HepG2 (cell line): Measurements from ENCODE around the gene TIAM1. TPM values are rescaled to one million over a fixed set of nuclear protein-coding genes. Genes with fewer than 3 reads are reported as not detected.

Experiments
- ATAC-seq: fragments of 200-7000 bp; cut with Tn5 transposase; 3 replicates; pipeline ENCODE4 v1.9.1; 2020; ENCODE audit warnings: mild to moderate bottlenecking, moderate library complexity
- BruUV-seq: library from RNA; stranded (reverse); fragments of 400-500 nt; replicated peaks from 2 replicates; lab custom pipeline; 2021; lab: Mats Ljungman, UMichigan
- CTCF ChIA-PET: fragments of 300-600 bp; formaldehyde crosslinking; extraction: SDS; loops from one replicate; lab custom pipeline; 2021; ENCODE audit warnings: low total read pairs, inconsistent platforms, low intra/inter-chr PET ratio; lab: Yijun Ruan, JAX
- POLR2A ChIA-PET: fragments of 350-600 bp; sonication (Branson Sonifier 250); formaldehyde crosslinking; loops from one replicate; lab custom pipeline; 2020; ENCODE audit warnings: antibody characterized with exemption, inconsistent platforms; lab: Yijun Ruan, JAX
- DNase-seq: peaks from one replicate; pipeline ENCODE4 v3.0.0-alpha.2; 2015; ENCODE audit warnings: low spot score
- FAIRE-seq: peaks from 3 replicates; lab custom pipeline; 2011; peaks lifted over from hg19 to GRCh38; lab: Jason Lieb, UNC
- H2AFZ ChIP-seq: one replicate; pipeline ENCODE4 v1.6.1; 2011; ENCODE audit warnings: low read length, inconsistent platforms
- H3K27ac ChIP-seq: fragments of 300-600 bp; 3 replicates; pipeline ENCODE4 v1.8.0; 2011; ENCODE audit warnings: mixed run types, mild to moderate bottlenecking, mixed read lengths, low read length, inconsistent platforms; ENCODE audit not compliant: insufficient read depth; ENCODE audit errors: extremely low read length
- H3K27me3 ChIP-seq, 2 experiments: fragments of 200-600 bp in 1 of 2; 2 replicates in 1 of 2; 3 replicates in 1 of 2; pipeline versions ENCODE4 v1.6.0 to v1.8.0; 2011; ENCODE audit warnings: low read length in 2 of 2, mild to moderate bottlenecking in 2 of 2, moderate library complexity in 2 of 2, inconsistent platforms in 1 of 2; ENCODE audit not compliant: insufficient read depth in 2 of 2, control insufficient read depth in 1 of 2
- H3K36me3 ChIP-seq, 2 experiments: fragments of 200-600 bp in 1 of 2; replicated peaks in 1 of 2; 2 replicates in 1 of 2; 3 replicates in 1 of 2; pipeline versions ENCODE4 v1.5.1 to v1.8.0; 2011; ENCODE audit warnings: low read length in 2 of 2, inconsistent platforms in 1 of 2; ENCODE audit not compliant: insufficient read depth in 2 of 2, control insufficient read depth in 1 of 2
- H3K4me1 ChIP-seq: 2 replicates; pipeline ENCODE4 v1.5.1; 2012; ENCODE audit warnings: low read length, inconsistent platforms; ENCODE audit not compliant: insufficient read depth
- H3K4me2 ChIP-seq: 2 replicates; pipeline ENCODE4 v1.6.0; 2011; ENCODE audit warnings: low read depth, low read length, inconsistent platforms
- H3K4me3 ChIP-seq, 3 experiments: fragments of 200-600 bp in 1 of 3; sonication (generic), shearing (Covaris generic) in 1 of 3; replicated peaks in 1 of 3; 2 replicates each; pipeline ENCODE4 v1.5.1; 2011 to 2016; ENCODE audit warnings: low read length in 3 of 3, inconsistent platforms in 2 of 3, low read depth in 2 of 3, mild to moderate bottlenecking in 2 of 3, control low read depth in 1 of 3, mixed read lengths in 1 of 3; ENCODE audit not compliant: insufficient read depth in 1 of 3
- H3K79me2 ChIP-seq: one replicate; pipeline ENCODE4 v1.6.1; 2011; ENCODE audit warnings: low read length, inconsistent platforms; ENCODE audit not compliant: insufficient read depth
- H3K9ac ChIP-seq: 2 replicates; pipeline ENCODE4 v1.6.0; 2011; ENCODE audit warnings: mild to moderate bottlenecking, low read depth, low read length, inconsistent platforms; ENCODE audit not compliant: insufficient read depth
- H3K9me3 ChIP-seq: 2 replicates; pipeline ENCODE4 v1.5.1; 2012; ENCODE audit warnings: mild to moderate bottlenecking, low read length
- H4K20me1 ChIP-seq: 2 replicates; pipeline ENCODE4 v1.6.0; 2011; ENCODE audit warnings: inconsistent platforms, mild to moderate bottlenecking, low read length, moderate library complexity; ENCODE audit not compliant: insufficient read depth
- EEA1 ChIP-seq: sonication (generic); formaldehyde crosslinking; IDR thresholded peaks from 2 replicates; pipeline ENCODE4 v1.5.1; 2020; ENCODE audit warnings: mild to moderate bottlenecking, missing genetic modification reagents, borderline replicate concordance
- EHMT2 ChIP-seq: fragments of 200-600 bp; sonication (generic); IDR thresholded peaks from 2 replicates; pipeline ENCODE4 v1.7.0; 2017; ENCODE audit warnings: antibody characterized with exemption, low read depth, low read length, borderline replicate concordance
- FOXA1 ChIP-seq, 2 experiments: fragments of 450-650 bp in 1 of 2; sonication (generic) in 1 of 2; formaldehyde crosslinking in 1 of 2; IDR thresholded peaks; 2 replicates each; pipeline versions ENCODE4 v1.4.0 to v1.6.1; 2016 to 2020; ENCODE audit warnings: missing genetic modification reagents in 1 of 2
- GATA4 ChIP-seq: sonication (generic); IDR thresholded peaks from 2 replicates; pipeline ENCODE4 v1.6.1; 2016; ENCODE audit warnings: antibody characterized with exemption, low read depth, borderline replicate concordance
- MAFF ChIP-seq: IDR thresholded peaks from 2 replicates; pipeline ENCODE4 v1.6.1; 2011; ENCODE audit warnings: low read depth, low read length, improper control_type of control experiment
- MXD3 ChIP-seq: IDR thresholded peaks from 2 replicates; pipeline ENCODE4 v1.6.1; 2016; ENCODE audit warnings: mild to moderate bottlenecking, missing biosample characterization, missing genetic modification reagents
- RNF219 ChIP-seq: sonication (generic); formaldehyde crosslinking; IDR thresholded peaks from 2 replicates; pipeline ENCODE4 v1.5.0; 2020; ENCODE audit warnings: mild to moderate bottlenecking, missing genetic modification reagents
- SALL2 ChIP-seq: sonication (generic); formaldehyde crosslinking; IDR thresholded peaks from 2 replicates; pipeline ENCODE4 v1.8.1; 2023; ENCODE audit warnings: mild to moderate bottlenecking, missing genetic modification reagents, inconsistent platforms
- TERF1 ChIP-seq: sonication (generic); formaldehyde crosslinking; IDR thresholded peaks from 2 replicates; pipeline ENCODE4 v1.8.0; 2022; ENCODE audit warnings: mild to moderate bottlenecking, missing genetic modification reagents, moderate library complexity
- U2AF1 ChIP-seq: fragments of 200-400 bp; formaldehyde crosslinking; optimal IDR thresholded peaks from 2 replicates; pipeline ENCODE3; 2017; ENCODE audit warnings: mild to moderate bottlenecking, low read depth, low read length
- YY1 ChIP-seq: IDR thresholded peaks from 2 replicates; pipeline ENCODE4 v1.6.1; 2011; ENCODE audit warnings: low read length, low read depth, moderate library complexity, mild to moderate bottlenecking; ENCODE audit not compliant: insufficient read depth, insufficient replicate concordance
- ZNF230 ChIP-seq: sonication (generic); formaldehyde crosslinking; IDR thresholded peaks from 2 replicates; pipeline ENCODE4 v1.4.0; 2020; ENCODE audit warnings: mild to moderate bottlenecking, missing genetic modification reagents
- ZNF263 ChIP-seq: sonication (generic); formaldehyde crosslinking; IDR thresholded peaks from 2 replicates; pipeline ENCODE4 v1.4.0; 2020; ENCODE audit warnings: missing genetic modification reagents
- ZNF598 ChIP-seq: sonication (generic); formaldehyde crosslinking; IDR thresholded peaks from 2 replicates; pipeline ENCODE4 v1.5.1; 2020; ENCODE audit warnings: mild to moderate bottlenecking, missing genetic modification reagents, borderline replicate concordance
- WGBS: methylation state at CpG from one replicate; pipeline ENCODE4 v1.1.6; 2017; ENCODE audit warnings: low lambda C conversion rate; 5-methylcytosine and 5-hydroxymethylcytosine counted together
- in situ Hi-C: cut with HindIII; loops from 2 replicates; pipeline ENCODE4 v1.10.0; 2017; ENCODE audit warnings: low pct_unique_long_range_greater_than_20kb; ENCODE audit not compliant: extremely low pct_ligation_motif_present
- intact Hi-C: fragments of 100-400 bp; cut with micrococcal nuclease; formaldehyde crosslinking; loops from one replicate; pipeline ENCODE4 v1.10.0; 2022; ENCODE audit not compliant: unreplicated experiment
- polyA plus RNA-seq, 8 experiments: library from polyadenylated mRNA; depleted of rRNA in 3 of 8; stranded (reverse) in 7 of 8; unstranded in 1 of 8; fragments of >200 nt; fragmentation: Illumina TruSeq in 4 of 8; extraction: Trizol in 4 of 8; gene quantifications; 2 replicates each; pipeline versions ENCODE4 v1.2.1 to v1.2.3, GENCODE V29; 2011 to 2016; ENCODE audit warnings: low read depth in 4 of 8, missing spikeins in 1 of 8, mixed read lengths in 1 of 8; ENCODE audit not compliant: insufficient read depth in 1 of 8
- total RNA-seq, 5 experiments: library from RNA; depleted of rRNA; stranded (reverse); fragments of >200 nt; fragmentation: Illumina TruSeq; extraction: Trizol; gene quantifications; 2 replicates each; pipeline ENCODE4 v1.2.3, GENCODE V29; 2016; ENCODE audit warnings: low read depth in 1 of 5

Gene TIAM1
- total and polyA plus RNA-seq, 2 of the 13 experiments (the other 11 are each of a cell fraction or from before 2014, with no cell fraction given): 0.13 to 0.24 TPM

- TF ChIP-seq TERF1 (CRISPR knock-in tag) (no peak), MXD3 (CRISPR knock-in tag) (no peak)
Measured at GRCh38 chr21:31195334-31196015, 148.6 kb downstream of the TIAM1 start (continued).

GRCh38 chr21:31194510-31195293, 149.4 kb downstream of the TIAM1 start:
- intact Hi-C loops (no loop called here), in situ Hi-C loops (no loop called here)
- ChIA-PET POLR2A (no interaction called here), CTCF (no interaction called here)
- no TSS peak for BruUV-seq
- 19% methylated on average over 5 of the region's 5 CpGs for WGBS
- no peak overlapping the region for H3K9ac ChIP-seq
- ATAC-seq (peak; percentile 67), FAIRE-seq (no peak), DNase-seq (no peak)
- no peaks in the 10 kb centered on the region for H3K79me2 ChIP-seq
- H3K27ac ChIP-seq: no peak overlapping the region
- no peaks in the 10 kb centered on the region for H4K20me1 ChIP-seq
- H3K9me3 ChIP-seq: no peaks in the 10 kb centered on the region
- H2AFZ ChIP-seq: no peak overlapping the region
- no peak overlapping the region for H3K4me2 ChIP-seq
- H3K4me1 ChIP-seq: no peaks in the 10 kb centered on the region; the same call in 1 of the 2 replicates
- H3K4me3 ChIP-seq: no peak overlapping the region
- no peaks in the 10 kb centered on the region for H3K36me3 ChIP-seq
- H3K27me3 ChIP-seq: no peaks in the 10 kb centered on the region
- no peak for TF ChIP-seq YY1
- no peak for TF ChIP-seq RNF219 (CRISPR knock-in tag)
- no peak for TF ChIP-seq EHMT2
- TF ChIP-seq ZNF263 (CRISPR knock-in tag): no peak
- no peak for TF ChIP-seq ZNF230
- TF ChIP-seq MAFF: no peak
- no peak for TF ChIP-seq FOXA1 (IDR thresholded peaks at IDR 0.05)
- peak; percentile 16; the same call in 1 of the 2 replicates for TF ChIP-seq FOXA1 (CRISPR knock-in tag; IDR thresholded peaks at IDR 0.05)
- no peak for TF ChIP-seq EEA1 (CRISPR knock-in tag)
- 0 out of 2 replicates have a peak, but pooled peaks have one; percentile 30 for TF ChIP-seq GATA4
- TF ChIP-seq U2AF1: no peak
- TF ChIP-seq SALL2 (CRISPR knock-in tag): no peak
- no peak for TF ChIP-seq ZNF598 (CRISPR knock-in tag)
